Measurements from ENCODE around the gene PSMD8. TPM values are rescaled to one million over a fixed set of nuclear protein-coding genes. Genes with fewer than 3 reads are reported as not detected.

Gene PSMD8
- total and polyA plus RNA-seq, 2 donors (not counting 3 experiments of a cell fraction or from before 2014, with no cell fraction given): 203 to 543 TPM

DNA sequence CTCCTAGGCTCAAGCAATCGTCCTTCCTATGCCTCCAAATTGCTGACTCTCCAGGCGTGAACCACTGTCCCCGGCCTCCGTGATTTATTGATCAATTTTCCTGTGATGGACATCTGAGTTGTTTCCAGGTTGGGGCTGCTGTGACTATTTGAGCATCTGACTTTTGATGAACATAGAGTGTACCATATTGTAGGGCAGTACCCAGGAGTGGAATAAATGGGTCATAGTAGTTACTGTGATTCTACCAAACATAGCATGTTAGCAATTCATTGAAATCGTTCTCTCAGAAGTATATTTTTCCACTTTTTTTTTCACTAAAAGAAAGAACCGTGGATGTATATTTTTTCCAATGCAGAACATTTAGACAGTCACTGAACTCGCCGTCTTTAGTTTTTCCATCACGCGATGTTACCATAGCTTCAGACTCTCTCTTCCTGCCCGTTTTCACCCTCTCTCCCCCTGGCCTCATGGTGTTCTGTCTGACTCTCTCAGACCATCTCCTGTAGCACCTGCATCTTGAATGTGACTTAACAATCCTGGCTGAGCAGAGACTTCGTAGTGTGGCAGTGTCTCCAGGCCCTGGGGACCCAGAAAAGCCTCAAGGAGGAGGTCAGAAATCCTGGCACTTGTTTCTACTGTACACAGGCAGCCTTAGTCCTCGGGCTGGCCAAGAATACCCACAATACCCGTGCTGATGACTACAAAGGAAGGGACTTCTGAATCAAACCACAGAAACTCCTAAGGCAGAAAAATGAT lies 54.9 kb downstream of the PSMD8 start:
- DNase-seq (ENCODE audit: low read depth, low spot score) (no peak), FAIRE-seq (no peak)
- H3K9me3 ChIP-seq (replicated peaks; ENCODE audit: control insufficient read depth, insufficient read depth, low read length): no peaks in the 10 kb centered on the region
- no peaks in the 10 kb centered on the region for H3K4me1 ChIP-seq (ENCODE audit: control insufficient read depth, extremely low read depth, insufficient read depth, low read length)
- intact Hi-C loops (cut with micrococcal nuclease) (no loop called here), dilution Hi-C loops (cut with MboI; ENCODE audit: extremely low pct_ligation_motif_present, low sequenced_read_pairs) (no loop called here)
- H4K20me1 ChIP-seq (replicated peaks; ENCODE audit: control insufficient read depth, extremely low read depth, insufficient read depth, low read length): no peaks in the 10 kb centered on the region
- ChIA-PET POLR2A (no interaction called here), CTCF (interaction anchor here (0.8 to 1.0 kb wide), 2 partner anchors 26 to 72 kb away, joined by 3 read pairs; partner anchors contain the start of gene FAM98C)
- no peak overlapping the region for H2AFZ ChIP-seq (ENCODE audit: low read depth, low read length)
- no peaks in the 10 kb centered on the region for H3K36me3 ChIP-seq (ENCODE audit: control insufficient read depth in 2 of 2, extremely low read depth in 1 of 2, insufficient read depth in 2 of 2, low read length in 2 of 2)
- H3K79me2 ChIP-seq (ENCODE audit: control insufficient read depth, insufficient read depth, low read length): no peaks in the 10 kb centered on the region
- H3K9ac ChIP-seq (replicated peaks; ENCODE audit: extremely low read depth, insufficient read depth, low read length): no peak overlapping the region
- BruUV-seq (replicated peaks): no TSS peak
- TF ChIP-seq MYC (IDR thresholded peaks at IDR 0.05; ENCODE audit: low read depth, low read length): no peak
- TF ChIP-seq, protein P1, sequence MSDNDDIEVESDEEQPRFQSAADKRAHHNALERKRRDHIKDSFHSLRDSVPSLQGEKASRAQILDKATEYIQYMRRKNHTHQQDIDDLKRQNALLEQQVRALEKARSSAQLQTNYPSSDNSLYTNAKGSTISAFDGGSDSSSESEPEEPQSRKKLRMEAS (IDR thresholded peaks at IDR 0.05; ENCODE audit: insufficient read depth, insufficient read length): no peak
- no peak for TF ChIP-seq FOS (IDR thresholded peaks at IDR 0.05; ENCODE audit: borderline replicate concordance, insufficient read depth, low read length)
- TF ChIP-seq POLR2A (IDR thresholded peaks at IDR 0.05; ENCODE audit: low read depth, low read length): no peak
- TF ChIP-seq, protein P2, sequence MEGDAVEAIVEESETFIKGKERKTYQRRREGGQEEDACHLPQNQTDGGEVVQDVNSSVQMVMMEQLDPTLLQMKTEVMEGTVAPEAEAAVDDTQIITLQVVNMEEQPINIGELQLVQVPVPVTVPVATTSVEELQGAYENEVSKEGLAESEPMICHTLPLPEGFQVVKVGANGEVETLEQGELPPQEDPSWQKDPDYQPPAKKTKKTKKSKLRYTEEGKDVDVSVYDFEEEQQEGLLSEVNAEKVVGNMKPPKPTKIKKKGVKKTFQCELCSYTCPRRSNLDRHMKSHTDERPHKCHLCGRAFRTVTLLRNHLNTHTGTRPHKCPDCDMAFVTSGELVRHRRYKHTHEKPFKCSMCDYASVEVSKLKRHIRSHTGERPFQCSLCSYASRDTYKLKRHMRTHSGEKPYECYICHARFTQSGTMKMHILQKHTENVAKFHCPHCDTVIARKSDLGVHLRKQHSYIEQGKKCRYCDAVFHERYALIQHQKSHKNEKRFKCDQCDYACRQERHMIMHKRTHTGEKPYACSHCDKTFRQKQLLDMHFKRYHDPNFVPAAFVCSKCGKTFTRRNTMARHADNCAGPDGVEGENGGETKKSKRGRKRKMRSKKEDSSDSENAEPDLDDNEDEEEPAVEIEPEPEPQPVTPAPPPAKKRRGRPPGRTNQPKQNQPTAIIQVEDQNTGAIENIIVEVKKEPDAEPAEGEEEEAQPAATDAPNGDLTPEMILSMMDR (IDR thresholded peaks at IDR 0.05; ENCODE audit: extremely low read depth in 1 of 2, insufficient read depth in 1 of 2, low read depth in 1 of 2, low read length in 2 of 2): no peak
- no peak for TF ChIP-seq EZH2 (IDR thresholded peaks at IDR 0.05; ENCODE audit: borderline replicate concordance, low read depth, low read length, severe bottlenecking)
- no peak for TF ChIP-seq JUN (IDR thresholded peaks at IDR 0.05; ENCODE audit: borderline replicate concordance, insufficient read depth, insufficient read length, low read depth)
- no peak for TF ChIP-seq POLR2AphosphoS5 (IDR thresholded peaks at IDR 0.05; ENCODE audit: insufficient read depth, low read depth, low read length)
- no peak for TF ChIP-seq GATA2 (IDR thresholded peaks at IDR 0.05; ENCODE audit: insufficient read depth, insufficient read length, low read depth, low read length)
- no peaks in the 10 kb centered on the region for H3K9me1 ChIP-seq (replicated peaks; ENCODE audit: control insufficient read depth, extremely low read depth, insufficient read depth, low read length)
- H3K27ac ChIP-seq (ENCODE audit: insufficient read depth, low read depth, low read length): no peak overlapping the region
- peaks cover 4% of the 10 kb centered on the region in 2 experiments for H3K27me3 ChIP-seq (ENCODE audit: control insufficient read depth in 2 of 2, insufficient read depth in 2 of 2, low read length in 2 of 2)
- H3K4me2 ChIP-seq (ENCODE audit: insufficient read depth, low read length): no peak overlapping the region
- no peak overlapping the region for H3K4me3 ChIP-seq (replicated peaks in 1 of 3; ENCODE audit: insufficient read depth in 1 of 3, low read depth in 1 of 3, low read length in 3 of 3)
